Measurements from ENCODE around the gene ZNF620.

GRCh38 chr3:40511031-40511718, 5.3 kb downstream of the ZNF620 start:
- TF ChIP-seq CTCF (IDR thresholded peaks at IDR 0.05), result no peak
- no peak for TF ChIP-seq POLR2A (IDR thresholded peaks at IDR 0.05; ENCODE audit: low read depth)
